Gastrocnemius medialis (tissue), 4 donors: ENCODE measurements around the gene EIF2D. TPM values are rescaled to one million over a fixed set of nuclear protein-coding genes. Genes with fewer than 3 reads are reported as not detected.

Experiments used
- ATAC-seq, 2 donors: fragments of 150-250 bp; one replicate each; pipeline ENCODE4 v1.9.1; 2016
- DNase-seq, 2 donors: peaks; one replicate each; pipeline ENCODE4 v3.0.0-alpha.2; 2019
- H3K27ac ChIP-seq, 4 donors: fragments of 200-600 bp; sonication (generic); 1 replicate in 1 of 4; 2 replicates in 3 of 4; pipeline ENCODE4 v1.5.1; 2016 to 2018; ENCODE audit warnings: mild to moderate bottlenecking in 2 of 4, moderate library complexity in 1 of 4
- H3K27me3 ChIP-seq, 3 donors: fragments of 200-600 bp; sonication (generic) in 2 of 3; 1 replicate in 1 of 3; 2 replicates in 2 of 3; pipeline versions ENCODE4 v1.5.1 to v1.6.0; 2016 to 2019; ENCODE audit warnings: mild to moderate bottlenecking in 1 of 3, moderate library complexity in 1 of 3
- H3K36me3 ChIP-seq, 2 donors: fragments of 200-600 bp; sonication (generic) in 1 of 2; one replicate each; pipeline ENCODE4 v1.5.1; 2017 to 2018
- H3K4me1 ChIP-seq, 2 donors: fragments of 200-600 bp; sonication (generic) in 1 of 2; one replicate each; pipeline ENCODE4 v1.5.1; 2016 to 2017; ENCODE audit warnings: mild to moderate bottlenecking in 2 of 2
- H3K4me3 ChIP-seq, 4 donors: fragments of 200-600 bp; sonication (generic) in 3 of 4; 1 replicate in 1 of 4; 2 replicates in 3 of 4; pipeline ENCODE4 v1.5.1; 2016 to 2019; ENCODE audit warnings: mild to moderate bottlenecking in 2 of 4
- H3K9me3 ChIP-seq, 3 donors: fragments of 200-600 bp; sonication (generic) in 2 of 3; 1 replicate in 1 of 3; 2 replicates in 2 of 3; pipeline ENCODE4 v1.5.1; 2016 to 2019
- POLR2A ChIP-seq, 2 donors: fragments of 450-650 bp; IDR thresholded peaks; one replicate each; pipeline ENCODE4 v1.6.1; 2017; ENCODE audit warnings: antibody characterized with exemption in 2 of 2, mild to moderate bottlenecking in 2 of 2, moderate library complexity in 2 of 2
- in situ Hi-C, 4 donors: fragments of 200-750 bp; cut with MboI; loops; one replicate each; pipeline versions ENCODE4 v1.15.0 to v1.8.0; 2017; ENCODE audit warnings: low sequenced_read_pairs in 4 of 4
- intact Hi-C: fragments of 100-400 bp; cut with DNase I; formaldehyde crosslinking; loops from one replicate; pipeline ENCODE4 v1.15.1; 2023; ENCODE audit warnings: low total_unique reads
- total RNA-seq, 4 donors: library from RNA; depleted of rRNA; stranded (reverse); fragments of >200 nt; gene quantifications; one replicate each; pipeline versions ENCODE4 v1.1.0 to v1.2.3, GENCODE V29; 2016
- TF ChIP-seq, protein P1 (sequence below), 5 experiments: fragments of 450-650 bp in 3 of 5; fragments of 200-600 bp in 2 of 5; sonication (generic) in 2 of 5; IDR thresholded peaks in 4 of 5; conservative IDR thresholded peaks in 1 of 5; 1 replicate in 4 of 5; 2 replicates in 1 of 5; pipeline ENCODE4 v1.5.1; 2016 to 2019; ENCODE audit warnings: antibody characterized with exemption in 5 of 5, mild to moderate bottlenecking in 3 of 5, moderate library complexity in 3 of 5

The EIF2D gene
- total RNA-seq, 4 donors from 2014 or later, result 23.7 to 61.2 (median 38.6) TPM

DNA sequence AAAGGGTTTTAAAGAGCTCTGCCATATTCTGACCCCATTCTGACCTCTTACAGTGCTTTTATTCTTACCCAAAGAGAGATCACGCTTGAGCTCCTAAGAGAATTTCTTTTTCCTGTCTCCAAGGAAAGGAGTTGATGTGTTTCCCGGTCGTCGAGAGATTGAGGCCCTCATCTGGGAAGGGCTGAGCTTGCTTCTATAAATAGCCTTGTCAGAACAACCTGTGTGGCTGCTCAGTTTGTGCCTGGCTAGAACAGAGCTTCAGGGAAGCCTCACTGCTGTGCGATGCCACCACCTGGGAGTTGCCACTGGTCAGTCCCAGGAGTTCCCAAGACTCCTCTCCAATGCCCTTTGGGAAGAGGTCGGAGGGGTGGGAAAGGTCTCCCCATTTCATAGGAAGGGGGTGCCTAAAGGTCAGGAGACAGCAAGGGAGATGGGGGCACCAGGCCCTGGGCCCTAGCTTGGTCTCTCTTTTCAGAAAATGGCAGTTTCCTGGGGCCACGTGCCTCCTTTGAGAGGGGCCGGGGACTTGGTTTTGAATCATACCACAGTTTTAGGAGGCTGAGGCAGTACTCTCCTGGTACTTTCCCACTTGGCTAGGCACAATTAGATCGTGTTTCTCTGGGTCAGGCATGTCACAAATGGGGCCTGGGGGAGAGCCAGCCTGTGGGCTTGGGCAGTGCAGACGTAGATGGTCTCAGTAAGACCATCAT, 52.1 kb downstream of the EIF2D start:
- Histone ChIP-seq H3K9me3 (no peaks in the 10 kb centered on the region), H3K4me1 (peaks cover 26 to 46% of the 10 kb centered on the region in 2 donors), H3K36me3 (no peaks in the 10 kb centered on the region), H3K4me3 (no peak overlapping the region), H3K27ac (peak overlapping the region; percentile 56 to 82 (median 66)), H3K27me3 (no peaks in the 10 kb centered on the region)
- DNase-seq, result peak; percentile 37 to 55
- peak; percentile 76 to 78 for ATAC-seq
- intact Hi-C loops, result no loop called here
- in situ Hi-C loops, result no loop called here
- TF ChIP-seq, protein P1, sequence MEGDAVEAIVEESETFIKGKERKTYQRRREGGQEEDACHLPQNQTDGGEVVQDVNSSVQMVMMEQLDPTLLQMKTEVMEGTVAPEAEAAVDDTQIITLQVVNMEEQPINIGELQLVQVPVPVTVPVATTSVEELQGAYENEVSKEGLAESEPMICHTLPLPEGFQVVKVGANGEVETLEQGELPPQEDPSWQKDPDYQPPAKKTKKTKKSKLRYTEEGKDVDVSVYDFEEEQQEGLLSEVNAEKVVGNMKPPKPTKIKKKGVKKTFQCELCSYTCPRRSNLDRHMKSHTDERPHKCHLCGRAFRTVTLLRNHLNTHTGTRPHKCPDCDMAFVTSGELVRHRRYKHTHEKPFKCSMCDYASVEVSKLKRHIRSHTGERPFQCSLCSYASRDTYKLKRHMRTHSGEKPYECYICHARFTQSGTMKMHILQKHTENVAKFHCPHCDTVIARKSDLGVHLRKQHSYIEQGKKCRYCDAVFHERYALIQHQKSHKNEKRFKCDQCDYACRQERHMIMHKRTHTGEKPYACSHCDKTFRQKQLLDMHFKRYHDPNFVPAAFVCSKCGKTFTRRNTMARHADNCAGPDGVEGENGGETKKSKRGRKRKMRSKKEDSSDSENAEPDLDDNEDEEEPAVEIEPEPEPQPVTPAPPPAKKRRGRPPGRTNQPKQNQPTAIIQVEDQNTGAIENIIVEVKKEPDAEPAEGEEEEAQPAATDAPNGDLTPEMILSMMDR (IDR thresholded peaks at IDR 0.05 in 4 of 5, conservative IDR thresholded peaks at IDR 0.05 in 1 of 5), result no peak
- TF ChIP-seq POLR2A (IDR thresholded peaks at IDR 0.05), result no peak

DNA sequence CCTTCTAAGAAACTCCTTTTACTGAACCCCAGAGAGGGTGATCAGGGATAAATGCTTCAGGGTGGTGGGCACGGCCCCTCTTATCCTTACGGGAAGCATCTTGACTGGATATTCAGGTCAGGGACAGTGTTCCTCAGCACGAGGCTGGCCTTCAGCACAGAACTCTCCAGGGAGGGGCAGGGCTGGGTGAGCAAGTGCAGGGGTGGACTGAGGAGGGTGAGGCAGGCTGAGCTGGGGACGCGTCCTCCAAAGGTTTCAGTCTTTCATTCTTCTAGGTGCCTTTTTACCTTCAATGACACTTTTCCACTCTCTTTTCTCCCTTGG, 52.6 kb downstream of the EIF2D start:
- no peaks in the 10 kb centered on the region for H3K36me3 ChIP-seq
- DNase-seq, result no peak
- peaks cover 29 to 51% of the 10 kb centered on the region in 2 donors for H3K4me1 ChIP-seq
- H3K4me3 ChIP-seq, result no peak overlapping the region
- intact Hi-C loops, result no loop called here
- no peaks in the 10 kb centered on the region for H3K9me3 ChIP-seq
- no peaks in the 10 kb centered on the region for H3K27me3 ChIP-seq
- H3K27ac ChIP-seq, result peak overlapping the region; percentile 56 to 82 (median 66)
- in situ Hi-C loops, result no loop called here
- ATAC-seq, result no peak
- TF ChIP-seq, protein P1 (IDR thresholded peaks at IDR 0.05 in 4 of 5, conservative IDR thresholded peaks at IDR 0.05 in 1 of 5), result no peak
- TF ChIP-seq POLR2A (IDR thresholded peaks at IDR 0.05), result no peak

DNA sequence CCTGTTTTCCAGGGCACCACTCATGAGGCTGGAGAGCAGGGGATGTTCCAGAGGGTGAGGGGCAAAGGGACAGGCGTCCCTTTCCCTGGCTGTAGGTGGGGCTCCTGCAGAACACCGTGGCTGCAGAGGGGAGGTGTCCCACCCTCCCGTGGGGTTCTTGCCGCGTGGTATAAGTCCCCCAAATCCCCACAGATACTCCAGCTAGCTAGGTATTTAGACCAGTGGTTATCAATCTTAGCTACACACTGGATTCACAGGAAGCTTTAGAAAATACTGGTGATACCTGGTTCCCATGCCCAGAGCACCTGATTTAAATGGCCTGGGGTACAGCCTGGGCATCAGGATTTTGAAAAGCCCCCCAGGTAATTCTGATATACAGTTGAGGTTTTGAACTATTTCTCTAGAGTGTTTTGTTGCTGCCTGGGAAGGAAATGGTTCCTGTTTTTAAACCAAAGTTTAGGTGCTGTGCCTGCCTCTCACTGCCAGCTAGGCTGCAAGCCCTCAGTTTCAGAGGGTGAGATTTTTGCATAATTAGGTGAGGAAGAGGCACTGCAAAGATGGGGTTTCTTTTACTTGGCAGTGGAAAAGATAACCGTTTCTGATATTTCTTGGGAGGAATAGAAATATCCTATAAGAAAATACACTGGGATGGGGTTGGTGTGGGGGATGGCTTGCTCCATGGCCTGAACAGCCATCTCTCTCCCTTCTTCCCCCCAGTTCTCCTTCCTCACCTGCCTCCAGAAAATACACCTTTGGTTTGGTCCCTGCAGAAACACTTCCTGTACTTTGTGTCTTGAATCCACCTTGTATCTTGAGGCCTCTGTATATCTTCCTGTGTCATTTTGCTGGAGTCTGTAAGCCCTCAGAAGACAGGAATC, 53.2 kb downstream of the EIF2D start:
- no peak overlapping the region for H3K4me3 ChIP-seq
- intact Hi-C loops, result no loop called here
- ATAC-seq (no peak), DNase-seq (no peak)
- H3K27me3 ChIP-seq, result no peaks in the 10 kb centered on the region
- peaks cover 31 to 55% of the 10 kb centered on the region in 2 donors for H3K4me1 ChIP-seq
- H3K27ac ChIP-seq, result peak overlapping the region in 3 of 4 donors; percentile 56 to 82 (median 71)
- in situ Hi-C loops, result no loop called here
- no peaks in the 10 kb centered on the region for H3K36me3 ChIP-seq
- no peaks in the 10 kb centered on the region for H3K9me3 ChIP-seq
- no peak for TF ChIP-seq POLR2A (IDR thresholded peaks at IDR 0.05)
- TF ChIP-seq, protein P1 (IDR thresholded peaks at IDR 0.05 in 4 of 5, conservative IDR thresholded peaks at IDR 0.05 in 1 of 5), result no peak

DNA sequence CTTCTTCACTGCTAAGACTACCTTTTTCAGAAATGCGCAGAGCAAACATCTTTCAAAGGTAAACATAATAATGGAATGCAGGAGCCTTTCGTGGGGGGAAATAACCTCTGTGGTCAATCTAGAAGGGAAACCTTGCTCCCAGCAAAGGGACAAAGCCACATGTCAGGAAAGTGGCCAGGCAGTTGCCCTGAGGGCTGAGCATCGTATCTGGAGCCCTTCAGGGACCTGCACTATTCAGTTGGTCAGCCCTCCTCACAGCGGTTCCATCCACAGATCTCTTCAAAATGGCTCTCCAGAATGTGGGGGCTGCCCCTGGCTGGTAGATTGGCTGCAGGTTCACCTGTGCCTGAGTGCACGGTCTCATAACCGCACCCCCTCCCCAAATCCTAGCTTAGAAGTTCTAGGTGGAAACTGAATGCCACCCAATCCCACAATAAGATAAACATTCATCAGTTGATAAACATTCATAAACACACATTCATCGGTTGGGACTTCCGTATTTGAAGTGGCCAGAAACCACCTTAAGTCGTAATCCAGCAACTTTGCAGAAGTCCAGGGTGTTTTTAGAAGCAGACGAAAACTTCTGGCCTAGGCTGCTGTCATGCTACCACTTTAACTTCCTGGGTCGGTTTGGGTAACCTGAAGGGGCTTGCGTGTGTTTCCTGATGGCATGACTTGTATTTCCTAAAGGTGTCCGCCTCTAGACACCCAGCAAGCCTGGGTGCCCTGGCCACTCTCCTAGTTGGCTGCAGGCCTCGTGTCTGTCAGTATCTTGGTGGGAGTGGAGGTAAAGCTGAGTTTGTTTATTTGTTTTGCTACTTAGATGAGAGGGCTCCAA, 54.4 kb downstream of the EIF2D start:
- no peak for ATAC-seq
- H3K4me3 ChIP-seq, result peak overlapping the region; percentile 56 to 91 (median 68)
- H3K27me3 ChIP-seq, result no peaks in the 10 kb centered on the region
- no peaks in the 10 kb centered on the region for H3K36me3 ChIP-seq
- in situ Hi-C loops (no loop called here), intact Hi-C loops (loop anchor here (2.0 kb wide), 1 partner anchor 21 kb away; no protein-coding TSS in a partner anchor)
- peaks cover 31 to 55% of the 10 kb centered on the region in 2 donors for H3K4me1 ChIP-seq
- peak overlapping the region in 3 of 4 donors; percentile 52 to 82 (median 70) for H3K27ac ChIP-seq
- H3K9me3 ChIP-seq, result no peaks in the 10 kb centered on the region
- TF ChIP-seq, protein P1 (IDR thresholded peaks at IDR 0.05 in 4 of 5, conservative IDR thresholded peaks at IDR 0.05 in 1 of 5), result no peak
- no peak for TF ChIP-seq POLR2A (IDR thresholded peaks at IDR 0.05)
- no peak for DNase-seq
